Activated T-cell treated with anti-CD3 and anti-CD28 coated beads, Interleukin-2, amount 50 U/mL, for 72 hours (primary cell): ENCODE data around the gene CRYBA1. TPM values are rescaled to one million over a fixed set of nuclear protein-coding genes. Genes with fewer than 3 reads are reported as not detected.
"Not testable (repeated sequence)": the region's sequence is repeated elsewhere in the genome, so short reads cannot be mapped to it uniquely, and the experiment has no call there.

Experiments
- ATAC-seq, 2 donors: fragments of 150-1000 bp; cut with Tn5 transposase; replicated peaks in 1 of 2; 2 replicates each; pipeline ENCODE4 v1.10.0; 2021; ENCODE audit warnings: moderate library complexity in 2 of 2, mild to moderate bottlenecking in 1 of 2
- DNase-seq, 2 donors: peaks; one replicate each; pipeline ENCODE4 v3.0.0; 2021 to 2022; ENCODE audit warnings: mixed read lengths in 1 of 2
- H3K27ac Mint-ChIP-seq: one replicate; pipeline ENCODE4 v1.8.0; 2022; ENCODE audit warnings: mild to moderate bottlenecking, moderate library complexity, mixed read lengths
- H3K27me3 Mint-ChIP-seq: one replicate; pipeline ENCODE4 v1.8.0; 2022; ENCODE audit warnings: low read depth, mixed read lengths
- H3K36me3 Mint-ChIP-seq, 2 donors: one replicate each; pipeline ENCODE4 v1.8.0; 2022; ENCODE audit warnings: mixed read lengths in 2 of 2, mild to moderate bottlenecking in 1 of 2; ENCODE audit not compliant: insufficient read depth in 2 of 2
- H3K4me1 Mint-ChIP-seq: one replicate; pipeline ENCODE4 v1.8.0; 2022; ENCODE audit warnings: low read depth, mixed read lengths
- H3K4me3 Mint-ChIP-seq, 2 donors: one replicate each; pipeline ENCODE4 v1.8.0; 2022; ENCODE audit warnings: mild to moderate bottlenecking in 2 of 2, mixed read lengths in 2 of 2, moderate library complexity in 2 of 2
- H3K9me3 Mint-ChIP-seq, 2 donors: one replicate each; pipeline ENCODE4 v1.8.0; 2022; ENCODE audit warnings: mixed read lengths in 2 of 2
- total RNA-seq, 2 donors: library from RNA; stranded (reverse); gene quantifications; one replicate each; pipeline ENCODE4 v1.2.3, GENCODE V29; 2022

Gene CRYBA1
- total RNA-seq, 2 donors from 2014 or later = not detected

DNA sequence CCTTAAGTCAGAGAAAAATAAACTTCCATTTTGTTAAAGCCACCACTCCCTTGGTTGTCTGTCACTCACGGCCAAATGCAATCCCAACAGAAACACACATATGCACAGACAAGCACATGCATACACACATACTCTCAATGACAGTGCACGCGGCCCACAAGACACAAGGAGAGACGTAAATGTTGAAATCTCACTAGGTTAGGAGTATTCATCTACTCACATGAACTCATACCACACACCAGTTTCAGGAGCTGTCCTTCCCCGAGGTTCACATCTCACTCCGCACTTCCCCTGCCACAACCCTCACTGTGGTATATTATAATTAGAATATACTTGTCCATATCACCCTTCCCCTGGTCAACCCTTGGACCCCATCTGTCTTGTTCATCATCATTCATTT lies 30.5 kb upstream of the CRYBA1 start:
- no peaks in the 10 kb centered on the region for H3K27me3 Mint-ChIP-seq
- no peak overlapping the region for H3K27ac Mint-ChIP-seq

DNA sequence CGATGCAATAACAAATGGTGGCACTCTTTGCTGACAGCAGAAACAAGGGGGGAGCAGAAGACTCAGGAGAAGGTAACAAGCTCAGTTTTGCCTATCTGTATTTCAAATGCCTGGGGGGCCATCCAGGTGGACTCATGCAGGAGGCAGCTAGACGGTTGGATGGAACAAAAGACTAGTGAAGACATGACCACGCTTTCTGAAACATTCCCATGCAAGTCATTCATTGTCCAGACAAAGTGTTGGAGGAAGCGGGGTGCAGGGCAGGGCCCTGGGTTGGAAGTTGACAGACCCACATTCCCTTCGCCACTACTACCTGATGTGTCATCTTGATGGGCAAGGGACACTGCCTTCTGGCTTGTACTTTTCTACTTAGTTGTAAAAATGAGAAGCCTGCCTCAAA lies 29.8 kb upstream of the CRYBA1 start:
- no peak for DNase-seq
- Mint-ChIP-seq H3K4me3 (no peak overlapping the region), H3K4me1 (peaks cover 9% of the 10 kb centered on the region), H3K36me3 (no peaks in the 10 kb centered on the region), H3K27me3 (no peaks in the 10 kb centered on the region), H3K9me3 (no peaks in the 10 kb centered on the region), H3K27ac (no peak overlapping the region)
- ATAC-seq = no peak

More for the DNA sequence above, 30.5 kb upstream of the CRYBA1 start:
- DNase-seq (no peak), ATAC-seq (no peak)
- H3K36me3 Mint-ChIP-seq = no peaks in the 10 kb centered on the region
- peaks cover 9% of the 10 kb centered on the region for H3K4me1 Mint-ChIP-seq
- H3K9me3 Mint-ChIP-seq = no peaks in the 10 kb centered on the region
- H3K4me3 Mint-ChIP-seq = no peak overlapping the region

DNA sequence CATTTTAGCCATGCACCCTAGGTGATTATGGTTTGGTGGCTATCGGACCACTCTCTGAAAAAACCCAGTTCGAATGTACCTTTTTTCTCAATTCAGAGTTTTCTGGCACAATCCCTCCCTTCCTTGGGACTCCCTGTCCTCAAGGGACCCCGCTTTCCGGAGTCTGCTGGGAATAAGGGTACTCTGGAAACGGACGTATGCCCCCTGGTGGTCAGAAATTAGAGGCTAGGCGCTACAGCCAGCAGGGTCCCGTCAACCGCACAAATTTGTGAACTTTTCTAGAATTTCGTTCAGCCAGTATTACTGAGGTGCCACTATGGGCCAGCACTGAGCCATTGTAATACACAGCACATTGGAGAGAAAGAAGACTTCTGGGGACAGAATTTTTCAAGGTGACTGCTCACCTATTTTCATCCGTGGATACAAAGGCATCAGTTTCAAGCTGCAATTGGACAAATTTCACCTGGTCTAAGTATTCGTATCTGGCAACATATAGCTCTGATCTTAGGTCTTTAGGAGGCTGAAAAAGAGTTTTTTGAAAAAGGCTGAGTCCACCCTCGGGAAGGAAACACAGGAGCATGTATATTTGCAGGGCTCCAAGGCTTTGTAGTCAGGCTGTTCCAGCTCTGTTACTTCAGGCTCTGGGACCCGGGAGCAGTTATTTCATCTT lies 27.1 kb upstream of the CRYBA1 start:
- Mint-ChIP-seq H3K27me3 (no peaks in the 10 kb centered on the region), H3K9me3 (no peaks in the 10 kb centered on the region), H3K36me3 (no peaks in the 10 kb centered on the region), H3K4me1 (peaks cover 9% of the 10 kb centered on the region), H3K27ac (no peak overlapping the region), H3K4me3 (no peak overlapping the region)
- ATAC-seq (peak; percentile 91 to 92), DNase-seq (peak; percentile 77 to 78)

DNA sequence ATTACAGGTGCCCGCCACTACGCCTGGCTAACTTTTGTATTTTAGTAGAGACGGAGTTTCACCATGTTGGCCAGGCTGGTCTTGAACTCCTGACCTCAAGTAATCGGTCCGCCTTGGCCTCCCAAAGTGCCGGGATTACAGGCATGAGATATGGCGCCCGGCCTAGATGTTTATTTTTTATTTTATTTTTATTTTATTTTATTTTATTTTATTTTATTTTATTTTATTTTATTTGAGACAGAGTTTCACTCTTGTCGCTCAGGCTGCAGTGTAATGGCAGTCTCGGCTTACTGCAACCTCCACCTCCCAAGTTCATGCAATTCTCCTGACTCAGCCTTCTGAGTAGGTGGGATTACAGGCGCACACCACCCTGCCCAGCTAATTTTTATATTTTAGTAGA lies 25.3 kb upstream of the CRYBA1 start:
- H3K4me3 Mint-ChIP-seq, H3K36me3 Mint-ChIP-seq, H3K9me3 Mint-ChIP-seq, H3K27ac Mint-ChIP-seq, ATAC-seq, H3K27me3 Mint-ChIP-seq, DNase-seq: not testable (repeated sequence)
- H3K4me1 Mint-ChIP-seq = peaks cover 19% of the 10 kb centered on the region

DNA sequence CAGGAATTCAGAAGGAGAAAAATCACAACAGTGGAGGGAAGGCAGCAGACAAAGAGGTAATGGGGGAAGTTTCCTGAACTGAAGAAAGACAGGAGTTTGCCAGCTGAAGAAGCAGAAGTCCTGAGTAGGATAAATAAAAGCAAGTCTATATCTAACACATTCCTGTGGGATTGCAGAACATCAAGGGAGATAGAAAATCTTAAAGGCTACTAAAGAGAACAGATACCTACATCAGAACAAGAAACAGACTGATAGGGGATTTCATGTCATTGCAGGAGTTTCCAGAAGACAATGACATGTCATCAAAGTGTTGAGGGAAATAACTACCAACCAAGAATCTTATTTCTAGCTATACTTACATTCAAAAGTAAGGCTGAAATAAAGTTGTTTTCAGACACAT lies 21.3 kb upstream of the CRYBA1 start:
- H3K27me3 Mint-ChIP-seq = no peaks in the 10 kb centered on the region
- H3K4me1 Mint-ChIP-seq = peaks cover 10% of the 10 kb centered on the region
- H3K4me3 Mint-ChIP-seq = no peak overlapping the region
- no peak for ATAC-seq
- H3K36me3 Mint-ChIP-seq = no peaks in the 10 kb centered on the region
- no peak for DNase-seq
- H3K27ac Mint-ChIP-seq = no peak overlapping the region
- H3K9me3 Mint-ChIP-seq = no peaks in the 10 kb centered on the region

DNA sequence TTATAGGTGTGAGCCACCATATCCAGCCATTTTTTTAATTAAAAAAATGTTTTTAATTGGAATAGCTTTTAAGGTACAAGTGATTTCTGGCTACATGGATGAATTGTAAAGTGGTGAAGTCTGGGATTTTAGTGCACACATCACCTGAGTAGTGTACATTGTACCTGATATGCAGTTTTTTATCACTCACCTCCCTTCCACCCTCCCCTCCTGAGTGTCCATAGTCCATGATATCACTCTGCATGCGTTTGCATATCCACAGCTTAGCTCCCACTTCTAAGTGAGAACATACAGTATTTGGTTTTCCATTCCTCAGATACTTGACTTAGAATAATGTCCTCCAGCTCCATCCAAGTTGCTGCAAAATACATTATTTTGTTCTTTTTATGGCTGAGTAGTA lies 13.4 kb upstream of the CRYBA1 start:
- H3K9me3 Mint-ChIP-seq = no peaks in the 10 kb centered on the region

DNA sequence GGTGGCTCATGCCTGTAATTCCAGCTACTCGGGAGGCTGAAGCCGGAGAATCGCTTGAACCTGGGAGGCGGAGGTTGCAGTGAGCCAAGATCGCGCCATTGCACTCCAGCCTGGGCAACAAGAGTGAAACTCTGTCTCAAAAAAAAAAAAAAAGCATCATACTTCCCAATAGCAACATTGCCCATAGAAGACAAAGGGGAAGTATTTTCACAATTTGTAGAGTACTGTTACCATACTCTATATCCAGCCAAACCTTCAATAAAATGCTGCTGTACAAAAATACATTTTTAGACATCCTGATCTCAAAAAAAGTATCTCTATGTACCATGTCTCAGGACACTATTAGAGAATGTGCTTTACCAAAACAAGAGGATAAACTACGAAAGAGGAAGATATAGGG lies 11.7 kb upstream of the CRYBA1 start:
- not testable (repeated sequence) for ATAC-seq, H3K36me3 Mint-ChIP-seq, H3K4me1 Mint-ChIP-seq, DNase-seq, H3K27me3 Mint-ChIP-seq, H3K9me3 Mint-ChIP-seq, H3K27ac Mint-ChIP-seq, H3K4me3 Mint-ChIP-seq

More for the DNA sequence above, 13.4 kb upstream of the CRYBA1 start:
- no peak overlapping the region for H3K4me3 Mint-ChIP-seq
- no peak overlapping the region for H3K27ac Mint-ChIP-seq
- DNase-seq (no peak), ATAC-seq (no peak)
- no peaks in the 10 kb centered on the region for H3K4me1 Mint-ChIP-seq
- no peaks in the 10 kb centered on the region for H3K27me3 Mint-ChIP-seq
- H3K36me3 Mint-ChIP-seq = no peaks in the 10 kb centered on the region

DNA sequence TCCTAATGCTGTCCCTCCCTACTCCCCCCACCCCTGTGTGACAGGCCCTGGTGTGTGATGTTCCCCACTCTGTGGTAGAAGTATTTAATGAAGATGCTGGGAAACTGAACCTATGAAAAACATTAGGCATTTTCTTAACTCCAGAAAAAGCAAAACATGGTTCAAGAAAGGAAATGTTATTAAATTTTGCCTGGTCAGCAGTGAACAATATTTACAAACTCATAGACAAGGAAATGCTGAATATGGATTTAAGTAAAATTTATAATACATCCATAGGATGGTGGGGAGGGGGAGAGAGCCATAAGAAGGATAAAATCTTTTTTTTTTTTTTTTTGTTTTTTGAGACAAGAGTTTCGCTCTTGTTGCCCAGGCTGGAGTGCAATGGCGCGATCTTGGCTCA lies 10.8 kb upstream of the CRYBA1 start:
- ATAC-seq = no peak
- Mint-ChIP-seq H3K27ac (no peak overlapping the region), H3K27me3 (no peaks in the 10 kb centered on the region)

DNA sequence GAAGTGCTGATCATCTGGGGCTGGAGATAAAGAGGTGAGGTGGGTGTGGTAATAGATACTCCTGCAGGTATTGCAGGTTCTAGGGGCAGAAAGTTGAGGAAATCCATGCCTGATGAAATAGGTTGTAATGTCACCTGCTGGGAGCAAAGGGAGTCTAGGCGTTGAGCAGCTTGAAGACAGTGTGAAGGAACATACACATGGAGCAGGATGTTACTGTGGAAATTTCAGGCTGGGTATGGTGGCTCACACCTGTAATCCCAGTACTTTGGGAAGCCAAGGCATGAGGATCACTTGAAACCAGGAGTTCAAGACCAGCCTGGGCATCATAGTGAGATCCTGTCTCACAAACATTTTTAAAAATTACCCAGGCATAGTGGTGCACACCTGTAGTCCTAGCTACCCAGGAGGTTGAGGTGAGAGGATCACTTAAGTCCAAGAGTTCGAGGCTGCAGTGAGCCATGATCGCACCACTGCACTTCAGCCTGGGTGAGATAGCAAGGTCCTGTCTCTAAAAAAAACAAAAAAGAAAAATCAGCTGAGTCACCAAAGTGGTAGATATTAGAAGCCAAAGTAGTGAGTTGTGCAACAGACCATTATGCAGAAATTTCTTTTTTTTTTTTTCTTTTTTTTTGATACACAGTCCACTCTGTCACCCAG lies 9.1 kb upstream of the CRYBA1 start:
- Mint-ChIP-seq H3K9me3 (no peaks in the 10 kb centered on the region), H3K4me3 (no peak overlapping the region), H3K4me1 (peaks cover 16% of the 10 kb centered on the region), H3K27me3 (no peaks in the 10 kb centered on the region), H3K36me3 (no peaks in the 10 kb centered on the region), H3K27ac (no peak overlapping the region)
- ATAC-seq = no peak
- DNase-seq = no peak

More for the DNA sequence above, 10.8 kb upstream of the CRYBA1 start:
- H3K4me3 Mint-ChIP-seq = no peak overlapping the region
- H3K36me3 Mint-ChIP-seq = no peaks in the 10 kb centered on the region
- H3K4me1 Mint-ChIP-seq = peaks cover 8% of the 10 kb centered on the region
- H3K9me3 Mint-ChIP-seq = no peaks in the 10 kb centered on the region
- no peak for DNase-seq

DNA sequence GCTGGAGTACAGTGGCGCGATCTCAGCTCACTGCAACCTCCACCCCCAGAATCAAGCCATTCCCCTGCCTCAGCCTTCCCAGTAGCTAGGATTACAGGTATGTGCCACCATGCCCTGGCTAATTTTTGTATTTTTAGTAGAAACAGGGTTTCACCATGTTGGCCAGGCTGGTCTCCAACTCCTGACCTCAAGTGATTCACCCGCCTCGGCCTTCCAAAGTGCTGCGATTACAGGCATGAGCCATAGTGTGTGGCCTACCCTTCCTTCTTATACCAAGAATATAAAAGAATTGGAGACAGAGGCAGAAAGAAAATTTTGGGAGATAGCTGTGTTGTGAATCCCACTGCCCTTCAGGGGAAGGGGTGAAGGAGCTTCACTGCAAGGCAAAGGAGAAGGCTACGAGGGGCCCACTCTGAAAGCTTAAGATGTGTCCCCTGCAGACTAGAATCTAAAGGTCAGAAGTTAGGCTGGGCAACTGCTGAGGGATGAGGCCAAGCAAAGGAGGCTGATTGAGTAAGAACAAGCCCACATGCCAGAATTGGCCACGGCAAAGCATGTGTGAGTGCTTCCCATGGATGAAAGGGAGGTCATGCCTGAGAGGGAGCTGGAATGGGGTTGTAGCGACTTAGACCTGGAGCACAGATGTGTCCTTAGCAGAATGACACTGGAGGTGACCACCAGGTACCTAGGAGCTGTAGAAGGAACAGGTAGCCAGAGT lies 8.4 kb upstream of the CRYBA1 start:
- Mint-ChIP-seq H3K27ac (no peak overlapping the region), H3K4me3 (no peak overlapping the region), H3K4me1 (peaks cover 16% of the 10 kb centered on the region), H3K9me3 (no peaks in the 10 kb centered on the region), H3K36me3 (no peaks in the 10 kb centered on the region), H3K27me3 (no peaks in the 10 kb centered on the region)
- DNase-seq = no peak
- no peak for ATAC-seq

DNA sequence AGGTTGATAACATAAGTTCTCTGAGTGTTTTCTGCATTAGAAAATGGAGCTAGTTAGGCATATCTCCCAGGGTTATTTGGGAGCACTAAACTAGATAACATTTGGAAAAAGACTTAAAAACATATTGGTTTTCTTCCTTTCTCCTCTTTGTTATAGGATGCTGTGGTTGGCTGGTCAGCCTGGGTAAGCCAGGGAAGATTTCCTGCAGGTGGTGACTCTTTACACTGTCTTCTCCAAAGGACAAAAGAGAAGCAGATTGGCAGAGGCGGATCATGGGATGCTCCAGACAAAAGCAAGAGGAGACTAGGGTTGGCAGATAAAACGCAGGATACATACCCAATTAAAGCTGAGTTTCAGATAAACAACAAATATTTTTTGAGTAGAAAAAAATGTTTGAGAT lies 6.2 kb upstream of the CRYBA1 start:
- peak overlapping the region; percentile 36 for H3K27ac Mint-ChIP-seq
- ATAC-seq = no peak
- no peaks in the 10 kb centered on the region for H3K9me3 Mint-ChIP-seq
- no peaks in the 10 kb centered on the region for H3K36me3 Mint-ChIP-seq
- DNase-seq = no peak
- peak overlapping the region in 1 of 2 donors; percentile 14 for H3K4me3 Mint-ChIP-seq
- no peaks in the 10 kb centered on the region for H3K27me3 Mint-ChIP-seq
- peaks cover 16% of the 10 kb centered on the region for H3K4me1 Mint-ChIP-seq

DNA sequence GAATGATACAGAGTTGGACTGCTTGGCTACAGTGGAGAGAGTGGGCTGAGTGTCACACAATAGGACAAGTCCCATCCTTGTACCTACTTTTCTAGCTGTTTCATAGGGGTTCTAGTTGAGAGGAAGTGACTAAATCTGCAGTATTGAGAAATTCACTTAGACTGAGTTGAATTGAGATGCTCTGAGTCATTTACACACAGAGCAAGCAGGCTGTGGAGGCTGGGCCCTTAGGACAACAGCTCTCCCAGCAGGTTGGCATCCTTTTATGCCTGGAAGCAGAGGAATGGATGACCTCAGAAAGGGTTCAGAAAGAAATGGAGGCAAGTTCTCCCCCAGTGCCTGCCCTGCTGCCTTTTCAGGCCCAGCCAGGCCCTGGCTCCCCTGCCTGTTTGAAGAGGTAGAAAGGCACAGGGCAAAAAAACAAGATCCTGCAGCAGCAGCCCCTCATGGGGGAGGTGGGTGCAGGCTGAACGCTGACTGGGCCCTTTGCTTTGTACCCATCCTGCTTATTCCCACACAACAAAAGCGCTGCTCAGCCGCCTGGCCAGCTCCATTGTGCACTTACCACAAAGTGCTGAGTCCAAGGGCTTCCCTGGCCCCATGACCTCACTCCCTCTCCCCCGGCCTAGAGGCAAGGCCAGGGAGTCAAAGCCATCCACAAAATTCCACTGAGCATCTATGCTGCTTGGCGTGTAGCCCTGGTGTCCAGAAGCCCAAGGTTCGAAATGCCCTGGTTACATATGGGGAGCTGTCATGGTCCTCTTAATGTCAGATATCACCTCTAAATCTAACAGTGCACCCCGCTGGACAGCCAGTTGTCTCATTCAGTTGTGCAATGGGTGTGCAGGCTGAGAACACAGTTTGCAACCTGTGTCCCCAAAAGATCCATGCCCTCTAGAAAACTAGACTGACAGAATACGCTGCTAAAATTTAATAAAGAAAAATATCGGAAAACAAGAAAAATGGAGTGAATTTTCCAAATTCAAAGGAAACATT lies 5.4 kb upstream of the CRYBA1 start:
- H3K27ac Mint-ChIP-seq = peak overlapping the region; percentile 36
- ATAC-seq (peak; percentile 97 to 99), DNase-seq (peak; percentile 35 to 41)
- H3K4me3 Mint-ChIP-seq = peak overlapping the region in 1 of 2 donors; percentile 14
- no peaks in the 10 kb centered on the region for H3K27me3 Mint-ChIP-seq
- H3K36me3 Mint-ChIP-seq = no peaks in the 10 kb centered on the region
- no peaks in the 10 kb centered on the region for H3K9me3 Mint-ChIP-seq
- peaks cover 16% of the 10 kb centered on the region for H3K4me1 Mint-ChIP-seq
